ENCODE measurements around the gene SAMD13. TPM values are rescaled to one million over a fixed set of nuclear protein-coding genes. Genes with fewer than 3 reads are reported as not detected.

Gene SAMD13
- total RNA-seq, result 0.63 and 1.0 TPM in 2 replicates

GRCh38 chr1:84301004-84301784, at the start of gene SAMD13:
TSS of gene SAMD13 (plus strand) at chr1:84301708. CDS start at chr1:84303235, 1,527 bp downstream.
- DNase-seq (ENCODE audit: low read depth in 2 of 2), result peak; percentile 71 to 89

- no peak for DNase-seq (ENCODE audit: low read depth in 2 of 2)
Measured at GRCh38 chr1:84253036-84253435, 48.5 kb upstream of the SAMD13 start.

- peak in 1 of 2 donors; percentile 73 for DNase-seq (ENCODE audit: low read depth in 2 of 2)
Measured at GRCh38 chr1:84253891-84254290, 47.6 kb upstream of the SAMD13 start.

- no peak for DNase-seq (ENCODE audit: low read depth in 2 of 2)
Measured at GRCh38 chr1:84254703-84255238, 46.7 kb upstream of the SAMD13 start.

GRCh38 chr1:84255582-84255981, 45.9 kb upstream of the SAMD13 start:
- no peak for DNase-seq (ENCODE audit: low read depth in 2 of 2)

- DNase-seq (ENCODE audit: low read depth in 2 of 2), result no peak
Measured at GRCh38 chr1:84257617-84258016, 43.9 kb upstream of the SAMD13 start.

- DNase-seq (ENCODE audit: low read depth in 2 of 2), result no peak
Measured at GRCh38 chr1:84259376-84259775, 42.1 kb upstream of the SAMD13 start.

GRCh38 chr1:84259989-84260388, 41.5 kb upstream of the SAMD13 start:
- DNase-seq (ENCODE audit: low read depth in 2 of 2), result no peak

GRCh38 chr1:84260852-84261518, 40.5 kb upstream of the SAMD13 start:
- DNase-seq (ENCODE audit: low read depth in 2 of 2), result no peak

GRCh38 chr1:84264961-84265360, 36.5 kb upstream of the SAMD13 start:
- DNase-seq (ENCODE audit: low read depth in 2 of 2), result no peak

- DNase-seq (ENCODE audit: low read depth in 2 of 2), result no peak
Measured at GRCh38 chr1:84265867-84266266, 35.6 kb upstream of the SAMD13 start.

- no peak for DNase-seq (ENCODE audit: low read depth in 2 of 2)
Measured at GRCh38 chr1:84266748-84267147, 34.8 kb upstream of the SAMD13 start.

- no peak for DNase-seq (ENCODE audit: low read depth in 2 of 2)
Measured at GRCh38 chr1:84267476-84267875, 34.0 kb upstream of the SAMD13 start.

- no peak for DNase-seq (ENCODE audit: low read depth in 2 of 2)
Measured at GRCh38 chr1:84268346-84268745, 33.2 kb upstream of the SAMD13 start.

- DNase-seq (ENCODE audit: low read depth in 2 of 2), result no peak
Measured at GRCh38 chr1:84269306-84269705, 32.2 kb upstream of the SAMD13 start.

- peak in 1 of 2 donors; percentile 5 for DNase-seq (ENCODE audit: low read depth in 2 of 2)
Measured at GRCh38 chr1:84271441-84272151, 29.9 kb upstream of the SAMD13 start.

- no peak for DNase-seq (ENCODE audit: low read depth in 2 of 2)
Measured at GRCh38 chr1:84272401-84272800, 29.1 kb upstream of the SAMD13 start.

GRCh38 chr1:84277343-84278059, 24.0 kb upstream of the SAMD13 start:
- peak in 1 of 2 donors; percentile 7 for DNase-seq (ENCODE audit: low read depth in 2 of 2)

- DNase-seq (ENCODE audit: low read depth in 2 of 2), result no peak
Measured at GRCh38 chr1:84278905-84279304, 22.6 kb upstream of the SAMD13 start.

GRCh38 chr1:84280912-84281311, 20.6 kb upstream of the SAMD13 start:
- DNase-seq (ENCODE audit: low read depth in 2 of 2), result no peak

GRCh38 chr1:84282780-84283333, 18.7 kb upstream of the SAMD13 start:
- no peak for DNase-seq (ENCODE audit: low read depth in 2 of 2)
